HG03558 (cell line): ENCODE data around the gene SPTLC3.
"Not testable (repeated sequence)": the region's sequence is repeated elsewhere in the genome, so short reads cannot be mapped to it uniquely, and the experiment has no call there.

Experiments
- ATAC-seq: cut with Tn5 transposase; IDR thresholded peaks from one replicate; pipeline ENCODE4 v1.9.1; 2021; ENCODE audit warnings: moderate number of reproducible peaks; ENCODE audit not compliant: unreplicated experiment; ENCODE audit errors: extremely low read depth

The SPTLC3 gene

GRCh38 chr20:13008761-13009681 lies at the start of gene SPTLC3:
Gene SPTLC3 (plus strand): TSS chr20:13008972. CDS start chr20:13009268, 296 bp downstream.
- peak; percentile 6 for ATAC-seq

GRCh38 chr20:12961725-12962124 lies 47.0 kb upstream of the SPTLC3 start:
- ATAC-seq = no peak

GRCh38 chr20:12962895-12963294 lies 45.9 kb upstream of the SPTLC3 start:
- ATAC-seq = no peak

GRCh38 chr20:12963416-12963815 lies 45.4 kb upstream of the SPTLC3 start:
- ATAC-seq = no peak

- ATAC-seq = no peak
Measured at GRCh38 chr20:12965212-12965869, 43.4 kb upstream of the SPTLC3 start.

GRCh38 chr20:12965870-12966251 lies 42.9 kb upstream of the SPTLC3 start:
- ATAC-seq = no peak

- no peak for ATAC-seq
Measured at GRCh38 chr20:12966468-12967085, 42.2 kb upstream of the SPTLC3 start.

GRCh38 chr20:12967932-12968331 lies 40.8 kb upstream of the SPTLC3 start:
- ATAC-seq = no peak

- no peak for ATAC-seq
Measured at GRCh38 chr20:12968472-12968871, 40.3 kb upstream of the SPTLC3 start.

GRCh38 chr20:12969071-12969669 lies 39.6 kb upstream of the SPTLC3 start:
- no peak for ATAC-seq

- no peak for ATAC-seq
Measured at GRCh38 chr20:12970372-12970821, 38.4 kb upstream of the SPTLC3 start.

GRCh38 chr20:12975833-12976608 lies 32.8 kb upstream of the SPTLC3 start:
- ATAC-seq = no peak

GRCh38 chr20:12976720-12977309 lies 32.0 kb upstream of the SPTLC3 start:
- no peak for ATAC-seq

- no peak for ATAC-seq
Measured at GRCh38 chr20:12977328-12978125, 31.2 kb upstream of the SPTLC3 start.

GRCh38 chr20:12978126-12978394 lies 30.7 kb upstream of the SPTLC3 start:
- ATAC-seq = no peak

GRCh38 chr20:12978613-12979495 lies 29.9 kb upstream of the SPTLC3 start:
- no peak for ATAC-seq

- not testable (repeated sequence) for ATAC-seq
Measured at GRCh38 chr20:12979713-12980112, 29.1 kb upstream of the SPTLC3 start.

GRCh38 chr20:12982098-12982497 lies 26.7 kb upstream of the SPTLC3 start:
- no peak for ATAC-seq
